HUDEP-2 (cell line): ENCODE results near the gene KCNK6.
"Not testable (repeated sequence)": the region's sequence is repeated elsewhere in the genome, so short reads cannot be mapped to it uniquely, and the experiment has no call there.

Source experiments
- DNase-seq, 76 experiments: peaks; one replicate each; lab custom pipeline; 2025; ENCODE audit not compliant: unreplicated experiment in 76 of 76; lab: John Stamatoyannopoulos, UW

The KCNK6 gene

DNA sequence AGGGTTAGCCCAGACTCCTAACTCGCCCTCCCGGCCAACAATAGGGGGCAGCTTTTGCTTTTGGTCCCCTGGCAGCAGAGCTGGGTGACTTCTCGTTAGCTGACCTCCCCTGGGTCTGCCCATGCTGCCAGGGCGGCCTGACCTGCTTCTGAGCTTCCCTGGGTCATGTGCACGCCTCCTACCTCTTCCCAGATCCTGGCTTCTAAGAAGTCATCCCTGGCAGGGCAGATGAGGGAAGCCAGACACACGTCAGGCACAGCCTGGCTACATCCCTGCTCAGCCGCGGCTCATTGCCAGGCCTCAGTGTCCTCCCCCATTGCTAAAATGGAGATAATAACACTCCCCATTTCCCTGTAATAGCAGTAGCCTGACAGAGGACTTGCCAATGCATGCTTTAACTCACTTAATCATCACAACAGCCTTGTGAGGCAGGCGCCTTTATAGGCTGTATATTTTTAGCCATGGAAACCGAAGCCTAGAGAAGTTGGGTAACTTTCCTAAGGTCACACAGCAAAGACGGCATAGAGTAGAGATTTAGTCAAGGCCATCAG lies 2.1 kb downstream of the KCNK6 start:
- DNase-seq = peak in 52 of 76 experiments; percentile 17 to 75 (median 40)

DNA sequence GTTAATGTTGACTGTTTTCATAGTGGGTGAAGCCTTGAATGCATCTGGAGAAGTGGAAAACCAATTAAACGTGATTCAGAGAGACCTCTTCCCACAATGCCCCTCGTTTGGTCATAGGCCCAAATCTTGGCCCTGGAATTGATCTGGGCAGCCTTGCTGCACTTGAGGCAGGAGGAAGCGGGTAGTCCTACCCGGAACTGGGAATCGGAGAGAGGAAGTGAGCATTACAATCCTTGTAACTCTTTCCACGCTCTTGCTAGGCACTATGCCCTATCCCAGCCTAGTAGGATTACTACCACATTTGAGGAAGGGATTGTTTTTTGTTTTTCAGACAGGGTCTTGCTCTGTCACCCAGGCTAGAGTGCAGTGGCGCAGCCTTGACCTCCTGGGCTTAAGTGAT lies 3.6 kb downstream of the KCNK6 start:
- DNase-seq = no peak

DNA sequence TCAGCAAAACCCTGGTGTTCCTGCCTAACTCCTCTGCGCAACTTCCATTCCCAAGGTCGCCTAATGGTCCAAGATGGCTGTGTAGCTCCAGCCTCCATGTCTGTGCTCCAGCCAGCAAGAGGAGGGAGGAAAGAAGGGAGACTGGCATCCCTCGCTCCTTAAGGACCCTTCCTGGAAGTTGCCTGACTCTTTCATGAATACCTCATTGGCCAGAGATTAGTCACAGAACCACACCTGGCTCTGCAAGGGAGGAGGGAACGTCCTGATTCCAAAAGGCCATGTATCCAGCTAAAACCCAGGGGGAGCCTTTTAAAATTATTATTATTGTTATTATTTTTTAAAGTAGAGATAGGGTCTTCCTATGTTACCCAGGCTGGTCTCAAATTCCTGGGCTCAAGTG lies 4.8 kb downstream of the KCNK6 start:
- no peak for DNase-seq

DNA sequence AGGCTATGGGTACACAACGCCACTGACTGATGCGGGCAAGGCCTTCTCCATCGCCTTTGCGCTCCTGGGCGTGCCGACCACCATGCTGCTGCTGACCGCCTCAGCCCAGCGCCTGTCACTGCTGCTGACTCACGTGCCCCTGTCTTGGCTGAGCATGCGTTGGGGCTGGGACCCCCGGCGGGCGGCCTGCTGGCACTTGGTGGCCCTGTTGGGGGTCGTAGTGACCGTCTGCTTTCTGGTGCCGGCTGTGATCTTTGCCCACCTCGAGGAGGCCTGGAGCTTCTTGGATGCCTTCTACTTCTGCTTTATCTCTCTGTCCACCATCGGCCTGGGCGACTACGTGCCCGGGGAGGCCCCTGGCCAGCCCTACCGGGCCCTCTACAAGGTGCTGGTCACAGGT lies 6.9 kb downstream of the KCNK6 start:
- no peak for DNase-seq

DNA sequence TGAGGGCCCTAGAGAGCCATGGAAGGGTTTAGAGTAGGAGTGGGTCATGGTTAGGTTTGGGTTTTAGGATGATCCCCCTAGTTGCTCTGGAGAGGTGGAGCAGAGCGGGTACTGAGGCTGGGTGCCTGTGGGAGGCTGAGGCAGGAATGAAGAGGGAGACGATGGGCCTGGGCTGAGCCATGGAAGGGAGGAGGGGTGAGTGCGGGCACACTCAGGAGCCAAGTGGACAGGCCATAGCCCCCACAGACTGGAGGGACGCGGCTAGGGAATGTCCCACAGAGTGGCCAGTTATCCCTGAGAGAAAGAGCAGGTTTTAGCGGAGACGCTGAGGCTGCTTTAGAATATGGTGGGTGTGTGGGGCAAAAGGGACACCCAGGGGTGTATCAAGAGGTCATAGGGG lies 10.0 kb downstream of the KCNK6 start:
- no peak for DNase-seq

DNA sequence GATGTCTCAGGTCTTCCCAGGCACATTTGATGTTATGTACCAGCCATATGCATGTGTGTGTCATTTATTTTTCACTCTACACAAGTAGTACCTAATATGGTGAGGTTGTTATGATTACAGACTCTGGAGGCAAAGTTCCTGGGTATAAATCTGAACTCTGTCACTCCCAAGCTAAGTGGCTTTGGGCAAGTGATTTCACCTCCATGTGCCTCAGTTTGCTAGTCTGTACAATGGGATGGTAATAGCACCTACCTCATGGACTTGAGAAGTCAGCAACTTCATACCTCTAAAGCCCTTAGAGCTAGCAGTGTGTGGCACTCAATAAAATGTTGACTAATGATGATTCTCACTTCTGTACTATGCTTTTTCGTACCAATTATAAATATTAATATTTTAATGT lies 12.1 kb downstream of the KCNK6 start:
- DNase-seq = no peak

DNA sequence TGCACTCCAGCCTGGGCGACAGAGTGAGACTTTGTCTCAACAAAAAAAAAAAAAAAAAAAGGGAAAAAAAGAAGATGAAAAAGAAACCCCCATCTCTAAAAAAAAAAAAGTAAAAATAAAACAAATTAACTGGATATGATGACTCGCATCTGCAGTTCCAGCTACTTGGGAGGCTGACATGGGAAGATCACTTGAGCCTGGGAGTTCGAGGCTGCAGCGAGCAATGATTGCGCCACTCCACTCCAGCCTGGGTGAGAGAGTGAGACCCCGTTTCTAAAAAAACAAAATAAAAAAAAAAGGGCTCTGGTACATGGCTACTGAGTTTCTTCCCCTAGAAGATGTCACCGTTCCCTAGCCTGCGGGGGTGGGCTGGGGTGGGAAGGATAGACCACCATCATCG lies 13.6 kb downstream of the KCNK6 start:
- no peak for DNase-seq

DNA sequence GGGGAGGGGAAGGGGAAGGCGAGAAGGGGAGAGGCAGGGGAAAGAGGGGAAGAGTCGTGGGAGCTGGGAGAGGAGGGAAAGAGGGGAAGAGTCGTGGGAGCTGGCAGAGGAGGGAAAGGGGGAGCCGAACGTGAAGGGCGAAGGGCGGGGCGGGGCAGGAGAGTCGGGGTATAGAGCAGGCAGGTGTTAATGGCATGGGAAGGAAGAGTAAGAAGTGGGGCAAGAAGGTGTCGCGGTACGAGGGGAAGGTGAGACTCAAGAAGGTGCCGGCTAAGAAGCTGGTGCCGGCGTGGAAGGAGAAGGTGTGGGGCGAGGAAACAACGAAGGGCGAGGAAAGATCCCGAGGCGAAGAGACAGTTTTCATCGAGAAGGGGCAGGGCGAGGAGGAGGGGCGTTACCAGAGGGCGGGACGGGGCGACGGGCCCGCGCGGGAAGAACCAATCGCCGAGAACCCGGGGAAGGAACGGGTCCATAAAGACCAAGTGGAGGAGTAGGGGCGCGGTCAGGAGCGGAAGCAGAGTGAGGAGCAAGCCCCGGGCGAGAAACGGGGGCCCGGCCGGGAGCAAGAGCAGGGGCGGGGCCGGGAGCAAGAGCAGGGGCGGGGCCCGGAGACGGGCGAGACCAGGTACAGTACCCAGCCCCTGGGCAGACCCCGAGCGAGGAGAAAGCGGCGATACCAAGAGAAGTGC lies 16.4 kb downstream of the KCNK6 start:
- DNase-seq = peak; percentile 75 to 100 (median 98)

DNA sequence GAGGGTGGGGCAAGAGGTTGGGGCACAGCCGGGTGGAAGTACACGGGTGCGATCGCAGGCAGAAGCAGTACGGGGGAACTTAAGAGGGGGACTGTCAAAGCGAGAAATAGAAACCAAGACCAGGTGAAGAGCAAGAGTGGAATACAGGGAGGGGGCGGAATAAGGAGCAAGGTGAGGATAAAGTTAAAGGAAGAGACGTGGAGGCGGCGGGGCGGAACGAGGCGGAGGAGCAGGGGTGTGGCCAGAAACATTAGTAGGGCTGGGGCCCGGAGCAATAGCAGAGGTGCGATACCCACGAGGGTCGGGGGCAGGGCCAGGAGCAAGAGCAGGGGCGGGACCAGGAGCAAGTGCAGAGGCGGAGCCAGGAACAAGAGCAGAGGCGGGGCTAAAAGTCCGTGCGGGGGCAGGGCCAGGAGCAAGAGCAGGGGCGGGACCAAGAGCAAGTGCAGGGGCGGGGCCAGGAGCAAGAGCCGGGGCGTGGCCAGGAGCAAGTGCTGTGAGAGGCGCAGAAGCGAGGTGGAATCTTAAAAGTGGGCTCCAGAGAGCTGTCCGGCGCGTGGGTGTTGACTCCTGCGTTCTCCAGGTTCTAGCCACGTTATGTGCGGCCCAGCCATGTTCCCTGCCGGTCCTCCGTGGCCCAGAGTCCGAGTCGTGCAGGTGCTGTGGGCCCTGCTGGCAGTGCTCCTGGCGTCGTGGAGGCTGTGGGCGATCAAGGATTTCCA lies 17.2 kb downstream of the KCNK6 start:
- DNase-seq = peak; percentile 66 to 100 (median 99)

DNA sequence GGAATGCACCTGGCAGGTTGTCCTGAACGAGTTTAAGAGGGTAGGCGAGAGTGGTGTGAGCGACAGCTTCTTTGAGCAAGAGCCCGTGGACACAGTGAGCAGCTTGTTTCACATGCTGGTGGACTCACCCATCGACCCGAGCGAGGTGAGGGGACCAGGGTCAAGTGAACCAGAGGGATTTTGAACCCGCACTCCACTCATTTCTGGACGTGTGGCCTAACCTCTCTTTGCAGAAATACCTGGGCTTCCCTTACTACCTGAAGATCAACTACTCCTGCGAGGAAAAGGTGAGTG lies 17.7 kb downstream of the KCNK6 start:
- DNase-seq = no peak

DNA sequence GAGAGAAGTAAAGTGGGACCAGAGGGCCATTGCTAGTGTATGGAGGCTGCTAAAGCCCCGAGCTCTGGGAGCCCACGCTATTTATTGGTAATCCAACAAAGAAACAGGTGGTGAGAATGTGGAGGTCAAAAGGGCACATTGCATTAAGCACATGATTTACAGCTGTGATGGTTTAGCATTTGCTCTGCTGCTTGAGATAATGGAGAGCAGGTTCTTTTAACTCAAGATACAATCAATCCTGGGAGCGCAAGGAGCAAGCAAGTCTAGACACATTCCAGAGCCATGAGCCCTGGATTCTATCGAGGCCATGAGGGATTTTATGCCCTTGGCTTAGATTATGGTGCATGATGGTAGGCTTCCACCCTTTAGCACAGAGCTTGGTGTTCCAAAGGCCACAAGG lies 19.4 kb downstream of the KCNK6 start:
- not testable (repeated sequence) for DNase-seq

DNA sequence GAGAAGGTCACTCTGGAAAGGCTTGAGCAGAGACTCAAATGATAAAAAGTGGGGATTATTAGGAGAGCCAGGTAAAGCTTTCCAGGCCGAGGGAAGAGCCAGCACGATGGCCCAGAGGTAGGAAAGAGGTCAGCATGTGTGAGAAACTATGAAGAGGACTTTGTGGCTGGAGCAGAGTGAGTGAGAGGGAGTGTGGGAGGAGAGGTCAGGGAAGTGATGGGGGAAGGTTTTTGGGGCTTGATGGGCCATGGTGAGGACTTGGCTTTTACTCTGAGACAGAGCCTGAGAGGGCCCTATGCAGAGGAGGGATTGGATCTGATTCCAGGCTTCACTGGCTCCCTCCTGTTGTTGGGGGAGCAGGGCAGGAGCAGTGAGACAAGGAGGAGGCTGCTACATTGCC lies 21.3 kb downstream of the KCNK6 start:
- no peak for DNase-seq

DNA sequence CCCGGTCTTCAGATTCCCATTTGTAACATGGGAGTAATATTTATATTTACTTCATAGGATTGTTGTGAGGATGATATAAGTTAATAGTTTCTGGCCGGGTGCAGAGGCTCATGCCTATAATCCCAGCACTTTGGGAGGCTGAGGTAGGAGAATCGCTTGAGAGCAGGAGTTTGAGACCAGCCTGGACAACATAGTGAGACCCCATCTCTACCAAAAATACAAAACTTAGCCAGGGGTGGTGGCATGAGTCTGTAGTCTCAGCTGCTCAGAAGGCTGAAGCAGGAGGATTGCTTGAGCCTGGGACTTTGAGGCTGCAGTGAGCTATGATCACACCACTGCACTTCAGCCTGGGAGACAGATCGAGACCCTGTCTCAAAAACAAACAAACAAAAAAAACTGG lies 27.2 kb downstream of the KCNK6 start:
- no peak for DNase-seq

DNA sequence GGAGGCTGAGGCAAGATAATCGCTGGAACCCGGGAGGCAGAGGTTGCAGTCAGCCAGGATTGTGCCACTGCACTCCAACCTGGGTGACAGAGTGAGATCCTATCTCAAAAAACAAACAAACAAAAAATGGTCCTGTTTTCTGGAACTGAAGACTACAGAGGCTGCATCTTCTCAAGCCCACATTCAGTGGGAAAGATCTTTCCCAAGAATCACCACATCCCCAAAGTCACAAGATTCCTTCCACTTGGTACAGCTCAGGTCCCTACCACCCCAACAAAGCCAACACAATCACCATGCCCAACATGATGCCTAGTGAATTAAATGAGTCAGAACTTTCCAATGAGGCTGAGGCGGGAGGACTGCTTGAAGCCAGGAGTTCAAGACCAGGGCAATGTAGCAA lies 31.2 kb downstream of the KCNK6 start:
- DNase-seq = no peak

DNA sequence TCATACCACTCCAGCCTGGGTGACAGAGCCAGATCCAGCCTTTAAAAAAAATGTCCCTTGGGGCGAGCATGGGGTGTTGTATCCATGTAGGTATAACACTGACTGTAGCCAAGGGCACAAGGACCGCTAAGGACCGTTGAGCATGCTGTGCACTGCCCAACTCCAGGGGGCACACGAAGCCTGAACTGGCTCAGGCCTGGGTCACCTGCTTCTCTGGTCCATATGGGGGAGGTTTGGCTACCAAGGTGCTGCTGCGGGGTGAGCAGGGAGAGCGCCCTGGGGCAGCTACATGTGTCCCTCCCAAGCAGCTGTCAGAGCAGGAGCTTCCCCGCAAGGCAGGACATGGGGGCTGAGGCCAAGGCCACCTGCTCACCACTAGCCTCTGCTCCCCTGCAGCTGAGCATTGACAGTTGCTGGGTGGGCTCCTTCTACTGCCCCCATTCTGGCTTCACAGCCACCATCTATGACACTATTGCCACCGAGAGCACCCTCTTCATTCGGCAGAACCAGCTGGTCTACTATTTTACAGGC lies 32.3 kb downstream of the KCNK6 start:
- DNase-seq = no peak

DNA sequence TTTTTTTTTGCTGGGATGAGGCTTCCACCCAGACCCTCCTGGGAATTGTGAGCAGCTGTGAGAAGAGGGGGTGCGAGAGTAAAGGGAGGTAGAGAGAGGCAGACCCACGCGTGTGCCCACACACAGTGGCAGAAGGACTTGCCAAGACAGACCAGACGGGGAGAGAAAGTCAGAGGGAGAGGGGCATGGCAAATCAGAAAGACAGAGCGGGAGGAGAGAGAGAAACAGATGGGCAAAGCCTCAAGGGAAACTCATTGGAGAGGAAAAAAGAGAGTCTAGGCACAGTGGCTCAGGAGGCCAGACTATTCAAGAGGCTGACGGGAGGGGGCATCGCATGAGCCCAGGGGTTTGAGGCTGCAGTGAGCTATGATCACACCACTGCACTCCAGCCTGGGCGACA lies 33.0 kb downstream of the KCNK6 start:
- DNase-seq = no peak

DNA sequence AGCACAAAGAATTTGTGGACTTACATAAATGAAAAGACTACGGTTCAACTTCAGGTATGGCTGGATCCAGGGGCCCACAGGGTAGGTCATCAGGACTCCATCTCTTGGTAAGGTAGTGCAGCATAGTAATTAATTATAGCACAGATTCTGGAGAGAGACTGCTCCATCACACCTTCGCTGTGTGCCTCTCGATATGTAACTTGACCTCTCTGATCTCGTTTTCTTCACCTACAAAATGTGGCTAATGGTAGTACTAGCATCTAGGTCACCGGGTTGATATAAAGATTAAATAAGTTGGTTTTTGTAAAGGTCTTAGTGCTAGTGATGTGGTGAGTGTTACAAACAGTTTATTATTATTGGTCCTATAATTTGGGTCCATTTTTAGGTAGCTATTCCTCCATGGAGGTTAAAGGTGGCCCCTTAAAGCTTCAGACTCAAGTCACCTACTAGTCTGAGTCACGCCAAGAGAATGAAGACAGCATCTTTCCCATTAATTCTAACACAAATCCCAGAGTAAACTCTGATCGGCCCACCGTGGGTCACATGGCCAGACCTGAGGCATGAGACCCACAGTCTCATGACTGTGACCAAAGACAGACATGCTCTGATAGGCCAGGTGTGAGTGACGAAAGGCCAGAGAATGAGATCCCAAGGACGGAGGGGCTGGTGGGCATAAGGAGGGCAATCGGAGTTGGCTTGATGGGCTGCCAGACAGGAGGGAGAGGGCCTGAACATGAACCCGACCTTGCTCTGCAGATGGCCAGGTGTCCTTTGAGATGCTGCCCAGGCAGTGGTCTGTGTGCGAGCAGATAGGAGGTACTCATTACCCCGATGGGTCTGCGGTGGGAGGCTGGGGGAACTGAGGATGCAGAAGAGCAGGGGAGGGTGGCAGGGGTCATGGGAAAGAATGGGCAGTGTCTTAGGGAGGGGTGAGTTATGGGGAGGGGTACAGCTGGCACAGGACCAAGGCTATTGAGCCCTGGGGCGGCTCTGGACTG lies 36.4 kb downstream of the KCNK6 start:
- no peak for DNase-seq

DNA sequence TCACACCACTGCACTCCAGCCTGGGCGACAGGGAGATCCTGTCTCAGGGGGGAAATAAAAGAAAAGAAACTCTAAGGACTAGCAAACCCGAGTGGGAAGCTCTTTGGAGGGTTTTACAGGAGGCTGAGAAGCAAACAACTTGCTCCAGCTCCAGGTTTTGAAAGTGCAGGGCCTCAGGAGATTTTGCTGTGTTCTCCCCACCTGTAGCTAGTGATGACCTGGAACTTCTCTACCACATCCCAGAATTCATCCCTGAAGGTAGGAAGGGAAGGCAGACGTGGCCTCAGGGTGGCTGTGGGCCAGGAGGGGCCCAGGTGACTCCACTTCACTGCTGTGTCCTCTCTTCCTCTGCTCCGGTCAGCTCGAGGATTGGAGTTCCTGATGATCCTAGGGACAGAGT lies 38.4 kb downstream of the KCNK6 start:
- DNase-seq = no peak

DNA sequence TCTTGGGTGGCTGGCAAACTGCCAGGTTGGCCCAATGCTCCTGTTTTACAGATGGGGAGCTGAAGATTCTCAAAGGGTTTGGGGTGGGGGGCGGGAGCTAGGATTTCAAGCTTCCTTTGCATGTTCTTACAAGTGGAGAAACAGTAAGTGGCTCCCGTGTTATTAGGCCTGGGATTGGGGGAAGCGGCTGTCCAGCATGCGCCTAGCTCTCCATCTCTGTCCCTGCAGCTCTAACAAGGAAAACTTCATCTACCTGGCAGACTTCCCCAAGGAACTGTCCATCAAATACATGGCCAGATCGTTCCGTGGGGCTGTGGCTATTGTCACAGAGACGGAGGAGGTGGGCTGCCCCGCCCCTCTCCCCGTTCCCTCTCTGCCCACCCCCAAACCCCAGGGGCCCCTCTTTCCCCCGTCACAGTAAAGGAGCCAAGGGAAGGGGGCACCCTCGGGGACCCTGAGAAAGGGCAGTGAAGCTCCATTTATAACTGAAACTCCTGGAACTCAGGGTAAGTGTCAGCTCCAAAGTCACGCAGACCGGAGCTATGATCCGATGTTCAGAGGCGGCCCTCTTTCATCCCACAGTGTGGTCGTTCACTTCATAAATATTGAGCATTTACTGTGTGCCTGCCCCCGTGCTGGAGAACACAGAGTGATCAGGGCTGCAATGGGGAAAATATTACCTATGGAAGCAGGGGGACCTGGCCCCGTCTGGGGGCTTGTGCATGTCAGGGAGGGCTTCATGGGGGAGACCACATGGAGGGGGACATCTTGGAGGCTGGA lies 39.8 kb downstream of the KCNK6 start:
- DNase-seq = no peak

DNA sequence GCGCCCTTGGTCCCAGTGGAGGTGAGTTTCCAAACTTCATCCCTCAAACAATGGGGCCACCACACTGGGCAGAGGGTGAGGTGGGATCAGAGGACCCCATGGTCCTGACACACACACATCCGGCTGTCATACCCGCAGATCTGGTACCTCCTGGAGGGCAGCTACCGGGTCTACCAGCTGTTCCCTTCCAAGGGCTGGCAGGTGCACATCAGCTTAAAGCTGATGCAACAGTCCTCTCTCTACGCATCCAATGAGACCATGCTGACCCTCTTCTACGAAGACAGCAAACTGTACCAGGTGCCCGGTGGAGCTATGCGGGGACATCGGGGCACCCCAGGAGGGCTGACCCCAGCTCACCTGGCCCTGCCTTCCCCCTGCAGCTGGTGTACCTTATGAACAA lies 40.7 kb downstream of the KCNK6 start:
- peak in 1 of 76 experiments; percentile 8 for DNase-seq
